HepG2 (cell line): ENCODE data around the gene HS6ST1. TPM values are rescaled to one million over a fixed set of nuclear protein-coding genes. Genes with fewer than 3 reads are reported as not detected.

Experiments
- AKAP8 ChIP-seq: sonication (generic); formaldehyde crosslinking; IDR thresholded peaks from 2 replicates; pipeline ENCODE4 v1.5.1; 2020; ENCODE audit warnings: mild to moderate bottlenecking, missing genetic modification reagents
- ESRRA ChIP-seq: sonication (generic); formaldehyde crosslinking; IDR thresholded peaks from 2 replicates; pipeline ENCODE4 v1.5.1; 2020; ENCODE audit warnings: mild to moderate bottlenecking, low read depth, missing genetic modification reagents
- FOXK2 ChIP-seq: fragments of 450-650 bp; IDR thresholded peaks from 2 replicates; pipeline ENCODE4 v1.6.1; 2016
- FOXO1 ChIP-seq: sonication (generic); formaldehyde crosslinking; IDR thresholded peaks from 2 replicates; pipeline ENCODE4 v1.4.0; 2020; ENCODE audit warnings: missing genetic modification reagents
- HDAC2 ChIP-seq: sonication (generic); formaldehyde crosslinking; IDR thresholded peaks from 2 replicates; pipeline ENCODE4 v1.4.0; 2020; ENCODE audit warnings: missing genetic modification reagents
- KAT8 ChIP-seq: IDR thresholded peaks from 2 replicates; pipeline ENCODE4 v1.6.1; 2016; ENCODE audit warnings: missing genetic modification reagents, missing compliant biosample characterization
- NR2F2 ChIP-seq: IDR thresholded peaks from 2 replicates; pipeline ENCODE4 v1.6.1; 2012; ENCODE audit warnings: low read depth, inconsistent platforms, borderline replicate concordance
- RBM22 ChIP-seq: fragments of 200-400 bp; formaldehyde crosslinking; optimal IDR thresholded peaks from 2 replicates; pipeline ENCODE3; 2017; ENCODE audit warnings: mild to moderate bottlenecking, low read length, moderate library complexity
- RXRB ChIP-seq: IDR thresholded peaks from 2 replicates; pipeline ENCODE4 v1.6.1; 2016; ENCODE audit warnings: borderline replicate concordance, missing genetic modification reagents, missing compliant biosample characterization
- SMAD1 ChIP-seq: sonication (generic); formaldehyde crosslinking; IDR thresholded peaks from 2 replicates; pipeline ENCODE4 v1.4.0; 2020; ENCODE audit warnings: missing genetic modification reagents, low read depth, mild to moderate bottlenecking, borderline replicate concordance
- SOX13 ChIP-seq, 3 experiments: fragments of 450-650 bp in 1 of 3; sonication (generic) in 1 of 3; formaldehyde crosslinking in 1 of 3; IDR thresholded peaks in 2 of 3; conservative IDR thresholded peaks in 1 of 3; 2 replicates each; pipeline versions ENCODE4 v1.5.0 to v1.6.1; 2016 to 2020; ENCODE audit warnings: antibody characterized with exemption in 1 of 3, mild to moderate bottlenecking in 1 of 3, missing compliant biosample characterization in 1 of 3, missing genetic modification reagents in 1 of 3, moderate library complexity in 1 of 3
- SOX6 ChIP-seq, 2 experiments: fragments of 450-650 bp in 1 of 2; sonication (generic) in 1 of 2; formaldehyde crosslinking in 1 of 2; IDR thresholded peaks; 2 replicates each; pipeline versions ENCODE4 v1.4.0 to v1.6.1; 2017 to 2020; ENCODE audit warnings: antibody characterized with exemption in 1 of 2, mild to moderate bottlenecking in 1 of 2, missing genetic modification reagents in 1 of 2
- TAF1 ChIP-seq: sonication (generic); formaldehyde crosslinking; IDR thresholded peaks from 2 replicates; pipeline ENCODE4 v1.4.0; 2020; ENCODE audit warnings: missing genetic modification reagents
- UBTF ChIP-seq: sonication (generic); formaldehyde crosslinking; IDR thresholded peaks from 2 replicates; pipeline ENCODE4 v1.4.0; 2020; ENCODE audit warnings: mild to moderate bottlenecking, missing genetic modification reagents
- ZBTB20 ChIP-seq: sonication (generic); formaldehyde crosslinking; IDR thresholded peaks from 2 replicates; pipeline ENCODE4 v1.8.1; 2023; ENCODE audit warnings: missing genetic modification reagents, low read depth, mild to moderate bottlenecking, borderline replicate concordance
- ZBTB38 ChIP-seq: sonication (generic); formaldehyde crosslinking; IDR thresholded peaks from 2 replicates; pipeline ENCODE4 v1.5.1; 2020; ENCODE audit warnings: mild to moderate bottlenecking, missing genetic modification reagents
- ZMYM4 ChIP-seq: sonication (generic); formaldehyde crosslinking; IDR thresholded peaks from 2 replicates; pipeline ENCODE4 v1.8.1; 2023; ENCODE audit warnings: mild to moderate bottlenecking, missing genetic modification reagents
- ZNF121 ChIP-seq: sonication (generic); formaldehyde crosslinking; IDR thresholded peaks from 2 replicates; pipeline ENCODE4 v1.5.0; 2020; ENCODE audit warnings: mild to moderate bottlenecking, missing genetic modification reagents
- ZNF251 ChIP-seq: sonication (generic); formaldehyde crosslinking; IDR thresholded peaks from 2 replicates; pipeline ENCODE4 v1.9.0; 2021; ENCODE audit warnings: mild to moderate bottlenecking, missing genetic modification reagents
- ZNF343 ChIP-seq: sonication (generic); formaldehyde crosslinking; IDR thresholded peaks from 2 replicates; pipeline ENCODE4 v1.4.0; 2020; ENCODE audit warnings: mild to moderate bottlenecking, missing genetic modification reagents
- ZNF687 ChIP-seq: sonication (generic); formaldehyde crosslinking; IDR thresholded peaks from 2 replicates; pipeline ENCODE4 v1.5.1; 2020; ENCODE audit warnings: mild to moderate bottlenecking, missing genetic modification reagents, moderate library complexity
- ZNF782 ChIP-seq: sonication (generic); formaldehyde crosslinking; IDR thresholded peaks from 2 replicates; pipeline ENCODE4 v1.4.0; 2020; ENCODE audit warnings: missing genetic modification reagents, mild to moderate bottlenecking, borderline replicate concordance
- polyA plus RNA-seq, 8 experiments: library from polyadenylated mRNA; depleted of rRNA in 3 of 8; stranded (reverse) in 7 of 8; unstranded in 1 of 8; fragments of >200 nt; fragmentation: Illumina TruSeq in 4 of 8; extraction: Trizol in 4 of 8; gene quantifications; 2 replicates each; pipeline versions ENCODE4 v1.2.1 to v1.2.3, GENCODE V29; 2011 to 2016; ENCODE audit warnings: low read depth in 4 of 8, missing spikeins in 1 of 8, mixed read lengths in 1 of 8; ENCODE audit not compliant: insufficient read depth in 1 of 8
- total RNA-seq, 5 experiments: library from RNA; depleted of rRNA; stranded (reverse); fragments of >200 nt; fragmentation: Illumina TruSeq; extraction: Trizol; gene quantifications; 2 replicates each; pipeline ENCODE4 v1.2.3, GENCODE V29; 2016; ENCODE audit warnings: low read depth in 1 of 5

HS6ST1 gene
- total and polyA plus RNA-seq, 2 of the 13 experiments (the other 11 are each of a cell fraction or from before 2014, with no cell fraction given) = 34.5 to 84.6 TPM

GRCh38 chr2:128270672-128271596, 47.7 kb downstream of the HS6ST1 start (continued):
- TF ChIP-seq TAF1 (CRISPR knock-in tag) = peak; percentile 8; the same call in 1 of the 2 replicates
- TF ChIP-seq HDAC2 (CRISPR knock-in tag) = peak; percentile 56; the same call in 1 of the 2 replicates
- peak; percentile 72 for TF ChIP-seq RBM22
- no peak; the same call in 1 of the 2 replicates for TF ChIP-seq SMAD1 (CRISPR knock-in tag)
- no peak for TF ChIP-seq SOX13 (IDR thresholded peaks at IDR 0.05)
- TF ChIP-seq SOX13 (CRISPR knock-in tag; conservative IDR thresholded peaks at IDR 0.05 in 1 of 2, IDR thresholded peaks at IDR 0.05 in 1 of 2) = peak in 1 of 2 experiments; percentile 49; a peak in 1 of 4 replicates
- peak; percentile 51; the same call in 1 of the 2 replicates for TF ChIP-seq ZNF121
- peak; percentile 78; the same call in 1 of the 2 replicates for TF ChIP-seq ZBTB38 (CRISPR knock-in tag)
- peak; percentile 80 for TF ChIP-seq ZNF687 (CRISPR knock-in tag)
- TF ChIP-seq ZNF251 (CRISPR knock-in tag) = 0 out of 2 replicates have a peak, but pooled peaks have one; percentile 54
- TF ChIP-seq ZNF782 (CRISPR knock-in tag) = 0 out of 2 replicates have a peak, but pooled peaks have one; percentile 41
- TF ChIP-seq KAT8 (CRISPR knock-in tag) = 0 out of 2 replicates have a peak, but pooled peaks have one; percentile 23
- TF ChIP-seq ZMYM4 = peak; percentile 68
- peak; percentile 32; the same call in 1 of the 2 replicates for TF ChIP-seq AKAP8 (CRISPR knock-in tag)
- no peak for TF ChIP-seq SOX6 (IDR thresholded peaks at IDR 0.05)
- peak; percentile 59 for TF ChIP-seq SOX6 (CRISPR knock-in tag; IDR thresholded peaks at IDR 0.05)
- TF ChIP-seq ESRRA = peak; percentile 99
- TF ChIP-seq FOXK2 = no peak
- TF ChIP-seq NR2F2 = peak; percentile 68; the same call in 1 of the 2 replicates
- peak; percentile 85 for TF ChIP-seq RXRB
- TF ChIP-seq ZBTB20 (CRISPR knock-in tag) = 0 out of 2 replicates have a peak, but pooled peaks have one; percentile 39
- peak; percentile 60; the same call in 1 of the 2 replicates for TF ChIP-seq FOXO1 (CRISPR knock-in tag)
- 0 out of 2 replicates have a peak, but pooled peaks have one; percentile 51 for TF ChIP-seq ZNF343 (CRISPR knock-in tag)
- 0 out of 2 replicates have a peak, but pooled peaks have one; percentile 18 for TF ChIP-seq UBTF
